GM23338 (cell line): Measurements from ENCODE around the gene MINDY4.

ENCODE experiments used
- CREB1 ChIP-seq: fragments of 250-450 bp; sonication (Bioruptor Pico); IDR thresholded peaks from 2 replicates; pipeline ENCODE4 v1.5.0; 2020; ENCODE audit warnings: low read depth, mild to moderate bottlenecking, moderate library complexity
- CTCF ChIP-seq, 2 experiments: fragments of 200-600 bp in 1 of 2; sonication (generic) in 1 of 2; conservative IDR thresholded peaks; 2 replicates each; pipeline versions ENCODE4 v1.5.1 to v1.6.1; 2016 to 2017; ENCODE audit warnings: antibody characterized with exemption in 2 of 2, low read depth in 2 of 2, mild to moderate bottlenecking in 2 of 2, moderate library complexity in 1 of 2
- ETS1 ChIP-seq: IDR thresholded peaks from 2 replicates; pipeline ENCODE4 v1.6.1; 2016; ENCODE audit warnings: antibody characterized with exemption
- EZH2 ChIP-seq: fragments of 200-600 bp; sonication (generic); IDR thresholded peaks from one replicate; pipeline ENCODE4 v1.8.0; 2017; ENCODE audit warnings: antibody characterized with exemption, mild to moderate bottlenecking, low read depth; ENCODE audit not compliant: unreplicated experiment
- EZH2phosphoT487 ChIP-seq: fragments of 200-600 bp; sonication (generic); IDR thresholded peaks from one replicate; pipeline ENCODE4 v1.8.1; 2018; ENCODE audit warnings: antibody characterized with exemption; ENCODE audit not compliant: unreplicated experiment
- JUNB ChIP-seq: IDR thresholded peaks from one replicate; pipeline ENCODE4 v1.6.1; 2016; ENCODE audit warnings: antibody characterized with exemption; ENCODE audit not compliant: unreplicated experiment
- NANOG ChIP-seq: IDR thresholded peaks from 2 replicates; pipeline ENCODE4 v1.6.1; 2016; ENCODE audit warnings: antibody characterized with exemption, borderline replicate concordance
- POLR2AphosphoS5 ChIP-seq: IDR thresholded peaks from 2 replicates; pipeline ENCODE4 v1.6.1; 2016; ENCODE audit warnings: antibody characterized with exemption, low read depth
- REST ChIP-seq: IDR thresholded peaks from one replicate; pipeline ENCODE4 v1.6.1; 2018; ENCODE audit warnings: antibody characterized with exemption; ENCODE audit not compliant: unreplicated experiment
- ZNF331 ChIP-seq: fragments of 250-450 bp; sonication (Bioruptor Pico); IDR thresholded peaks from 2 replicates; pipeline ENCODE4 v1.5.0; 2020; ENCODE audit warnings: low read depth, mild to moderate bottlenecking, moderate library complexity

- TF ChIP-seq EZH2 (no peak), CTCF (conservative IDR thresholded peaks at IDR 0.05; ENCODE audit: low read depth in 2 of 2) (no peak), ZNF331 (CRISPR knock-in tag) (no peak), ETS1 (no peak), POLR2AphosphoS5 (no peak), EZH2phosphoT487 (no peak), REST (no peak), CREB1 (no peak), JUNB (no peak), NANOG (no peak)
These were observed 92.9 kb downstream of the MINDY4 start for GRCh38 chr7:30864101-30864500.
